Measurements from ENCODE around the gene POLL. TPM values are rescaled to one million over a fixed set of nuclear protein-coding genes. Genes with fewer than 3 reads are reported as not detected.

The POLL gene
- polyA plus RNA-seq, 1 donor (not counting 4 experiments of a cell fraction or from before 2014, with no cell fraction given), result 11.9 TPM

DNA sequence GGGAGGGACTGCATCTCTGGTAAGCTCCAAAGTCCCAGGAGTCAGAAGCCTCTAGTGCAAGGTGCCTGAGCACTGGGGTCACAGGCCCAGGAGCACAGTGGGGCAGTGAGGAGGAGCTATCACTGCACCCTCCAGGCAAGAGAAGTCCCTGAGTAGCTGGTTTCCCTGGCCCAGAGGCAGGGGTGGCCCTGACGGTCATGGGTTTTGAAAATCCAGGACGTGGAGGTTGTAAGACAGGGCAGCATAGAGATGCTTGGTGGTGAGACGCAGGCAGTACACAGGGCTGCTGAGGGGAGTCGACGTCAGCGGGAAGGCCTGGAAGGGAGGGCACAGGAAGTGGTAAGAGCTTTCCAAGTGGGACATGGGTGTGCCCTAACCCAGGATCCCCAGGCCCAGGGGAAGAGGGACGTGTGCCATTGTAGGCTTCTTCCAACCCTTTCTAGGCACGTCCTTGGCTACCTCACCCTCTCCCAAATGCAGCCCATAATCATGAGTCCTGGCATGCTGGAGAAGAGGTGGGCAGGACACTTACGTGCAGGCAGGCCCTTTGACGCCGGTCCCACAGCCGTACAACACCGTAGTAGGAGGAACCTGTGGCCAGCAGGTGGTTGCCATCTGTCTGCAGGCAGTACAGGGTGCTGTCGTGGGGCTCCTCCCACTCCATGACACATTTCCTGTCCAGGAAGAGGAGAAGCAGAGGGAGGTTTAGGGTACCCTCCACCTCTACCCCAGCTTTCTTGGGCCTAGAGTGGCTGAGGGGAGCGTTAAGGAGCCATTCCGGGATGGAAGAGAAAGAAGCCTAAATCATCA is 23.2 kb upstream of the POLL start:
- no peak overlapping the region for H3K9ac ChIP-seq (ENCODE audit: control insufficient read depth, extremely low read depth, insufficient read depth, low read length)
- H3K4me3 ChIP-seq (ENCODE audit: control insufficient read depth in 2 of 3, extremely low read depth in 1 of 3, insufficient read depth in 2 of 3, low read depth in 1 of 3, low read length in 3 of 3), result no peak overlapping the region
- H3K27ac ChIP-seq (ENCODE audit: control insufficient read depth, insufficient read depth, low read length), result no peak overlapping the region
- H3K4me1 ChIP-seq (ENCODE audit: control insufficient read depth, extremely low read depth, insufficient read depth, low read length), result no peaks in the 10 kb centered on the region
- peaks cover 20 to 39% of the 10 kb centered on the region in 2 experiments for H3K36me3 ChIP-seq (ENCODE audit: control insufficient read depth in 2 of 2, extremely low read depth in 1 of 2, insufficient read depth in 2 of 2, low read length in 2 of 2)
- no peaks in the 10 kb centered on the region for H4K20me1 ChIP-seq (ENCODE audit: control insufficient read depth, extremely low read depth, insufficient read depth, low read length)
- H2AFZ ChIP-seq (ENCODE audit: control insufficient read depth, low read length), result no peak overlapping the region
- no peak for FAIRE-seq
- no peaks in the 10 kb centered on the region for H3K9me1 ChIP-seq (ENCODE audit: control insufficient read depth, extremely low read depth, insufficient read depth, low read length)
- dilution Hi-C loops (cut with MboI; ENCODE audit: extremely low pct_ligation_motif_present, low sequenced_read_pairs), result no loop called here
- H3K27me3 ChIP-seq (ENCODE audit: control insufficient read depth, extremely low read depth, insufficient read depth, low read length), result no peaks in the 10 kb centered on the region
- no peak for TF ChIP-seq EZH2 (IDR thresholded peaks at IDR 0.05; ENCODE audit: low read length)
- TF ChIP-seq, protein P1, sequence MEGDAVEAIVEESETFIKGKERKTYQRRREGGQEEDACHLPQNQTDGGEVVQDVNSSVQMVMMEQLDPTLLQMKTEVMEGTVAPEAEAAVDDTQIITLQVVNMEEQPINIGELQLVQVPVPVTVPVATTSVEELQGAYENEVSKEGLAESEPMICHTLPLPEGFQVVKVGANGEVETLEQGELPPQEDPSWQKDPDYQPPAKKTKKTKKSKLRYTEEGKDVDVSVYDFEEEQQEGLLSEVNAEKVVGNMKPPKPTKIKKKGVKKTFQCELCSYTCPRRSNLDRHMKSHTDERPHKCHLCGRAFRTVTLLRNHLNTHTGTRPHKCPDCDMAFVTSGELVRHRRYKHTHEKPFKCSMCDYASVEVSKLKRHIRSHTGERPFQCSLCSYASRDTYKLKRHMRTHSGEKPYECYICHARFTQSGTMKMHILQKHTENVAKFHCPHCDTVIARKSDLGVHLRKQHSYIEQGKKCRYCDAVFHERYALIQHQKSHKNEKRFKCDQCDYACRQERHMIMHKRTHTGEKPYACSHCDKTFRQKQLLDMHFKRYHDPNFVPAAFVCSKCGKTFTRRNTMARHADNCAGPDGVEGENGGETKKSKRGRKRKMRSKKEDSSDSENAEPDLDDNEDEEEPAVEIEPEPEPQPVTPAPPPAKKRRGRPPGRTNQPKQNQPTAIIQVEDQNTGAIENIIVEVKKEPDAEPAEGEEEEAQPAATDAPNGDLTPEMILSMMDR (optimal IDR thresholded peaks at IDR 0.05 in 1 of 3, IDR thresholded peaks at IDR 0.05 in 1 of 3, conservative IDR thresholded peaks at IDR 0.05 in 1 of 3; ENCODE audit: extremely low read depth in 1 of 3, insufficient read depth in 2 of 3, low read length in 3 of 3), result no peak
- H3K9me3 ChIP-seq (ENCODE audit: control insufficient read depth, low read depth, low read length), result no peaks in the 10 kb centered on the region
- no peaks in the 10 kb centered on the region for H3K79me2 ChIP-seq (ENCODE audit: control insufficient read depth, insufficient read depth, low read length)
- H3K4me2 ChIP-seq (ENCODE audit: control insufficient read depth, extremely low read depth, insufficient read depth, low read depth, low read length), result no peak overlapping the region
- no peak for DNase-seq (ENCODE audit: low read depth, low spot score)

DNA sequence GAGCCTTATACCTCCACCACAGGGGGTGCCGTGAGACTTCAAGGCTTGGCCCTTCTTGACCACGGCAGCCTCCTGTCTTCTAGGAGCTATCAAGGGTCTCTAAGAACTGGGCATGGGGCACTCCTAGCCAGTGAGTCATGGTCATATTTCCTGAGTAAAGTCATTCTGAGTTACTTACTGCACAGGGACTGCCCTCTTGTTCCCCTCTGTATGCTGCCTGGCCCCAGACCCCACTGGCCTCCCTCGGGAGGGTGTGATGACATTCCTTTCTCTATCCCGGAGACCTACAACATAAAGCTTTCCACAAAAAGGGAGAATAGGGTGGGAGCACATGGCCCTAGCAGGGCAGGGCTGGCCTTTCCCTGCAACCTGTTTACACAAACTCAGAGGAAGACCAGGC is 21.4 kb upstream of the POLL start:
- Histone ChIP-seq H4K20me1 (ENCODE audit: control insufficient read depth, extremely low read depth, insufficient read depth, low read length) (no peaks in the 10 kb centered on the region), H3K4me2 (ENCODE audit: control insufficient read depth, extremely low read depth, insufficient read depth, low read depth, low read length) (no peak overlapping the region), H3K27me3 (ENCODE audit: control insufficient read depth, extremely low read depth, insufficient read depth, low read length) (no peaks in the 10 kb centered on the region), H2AFZ (ENCODE audit: control insufficient read depth, low read length) (no peak overlapping the region), H3K36me3 (ENCODE audit: control insufficient read depth in 2 of 2, extremely low read depth in 1 of 2, insufficient read depth in 2 of 2, low read length in 2 of 2) (peaks cover 20 to 41% of the 10 kb centered on the region in 2 experiments), H3K9me3 (ENCODE audit: control insufficient read depth, low read depth, low read length) (no peaks in the 10 kb centered on the region), H3K4me3 (ENCODE audit: control insufficient read depth in 2 of 3, extremely low read depth in 1 of 3, insufficient read depth in 2 of 3, low read depth in 1 of 3, low read length in 3 of 3) (no peak overlapping the region), H3K79me2 (ENCODE audit: control insufficient read depth, insufficient read depth, low read length) (no peaks in the 10 kb centered on the region), H3K9me1 (ENCODE audit: control insufficient read depth, extremely low read depth, insufficient read depth, low read length) (no peaks in the 10 kb centered on the region), H3K4me1 (ENCODE audit: control insufficient read depth, extremely low read depth, insufficient read depth, low read length) (no peaks in the 10 kb centered on the region), H3K9ac (ENCODE audit: control insufficient read depth, extremely low read depth, insufficient read depth, low read length) (no peak overlapping the region), H3K27ac (ENCODE audit: control insufficient read depth, insufficient read depth, low read length) (no peak overlapping the region)
- DNase-seq (ENCODE audit: low read depth, low spot score) (no peak), FAIRE-seq (no peak)
- dilution Hi-C loops (cut with MboI; ENCODE audit: extremely low pct_ligation_motif_present, low sequenced_read_pairs), result no loop called here
- TF ChIP-seq, protein P1 (optimal IDR thresholded peaks at IDR 0.05 in 1 of 3, IDR thresholded peaks at IDR 0.05 in 1 of 3, conservative IDR thresholded peaks at IDR 0.05 in 1 of 3; ENCODE audit: extremely low read depth in 1 of 3, insufficient read depth in 2 of 3, low read length in 3 of 3), result no peak
- no peak for TF ChIP-seq EZH2 (IDR thresholded peaks at IDR 0.05; ENCODE audit: low read length)

Measured in keratinocyte (primary cell).